NCI-H2227 treated with DMSO at 0.1 percent for 48 hours (cell line): Measurements from ENCODE around the gene FKBP9.
A peak's percentile ranks its signal among the peaks of the same experiment; 100 is the strongest.
"Not testable (repeated sequence)": the region's sequence is repeated elsewhere in the genome, so short reads cannot be mapped to it uniquely, and the experiment has no call there.

Experiments
- DNase-seq: peaks from one replicate; lab custom pipeline; 2025; lab: John Stamatoyannopoulos, UW

FKBP9 gene

GRCh38 chr7:32952876-32953275 lies 4.4 kb upstream of the FKBP9 start:
- no peak for DNase-seq

- DNase-seq, result no peak
These were observed 1.1 kb downstream of the FKBP9 start for GRCh38 chr7:32958046-32959025.

- not testable (repeated sequence) for DNase-seq
These were observed 6.7 kb downstream of the FKBP9 start for GRCh38 chr7:32963880-32964301.

DNA sequence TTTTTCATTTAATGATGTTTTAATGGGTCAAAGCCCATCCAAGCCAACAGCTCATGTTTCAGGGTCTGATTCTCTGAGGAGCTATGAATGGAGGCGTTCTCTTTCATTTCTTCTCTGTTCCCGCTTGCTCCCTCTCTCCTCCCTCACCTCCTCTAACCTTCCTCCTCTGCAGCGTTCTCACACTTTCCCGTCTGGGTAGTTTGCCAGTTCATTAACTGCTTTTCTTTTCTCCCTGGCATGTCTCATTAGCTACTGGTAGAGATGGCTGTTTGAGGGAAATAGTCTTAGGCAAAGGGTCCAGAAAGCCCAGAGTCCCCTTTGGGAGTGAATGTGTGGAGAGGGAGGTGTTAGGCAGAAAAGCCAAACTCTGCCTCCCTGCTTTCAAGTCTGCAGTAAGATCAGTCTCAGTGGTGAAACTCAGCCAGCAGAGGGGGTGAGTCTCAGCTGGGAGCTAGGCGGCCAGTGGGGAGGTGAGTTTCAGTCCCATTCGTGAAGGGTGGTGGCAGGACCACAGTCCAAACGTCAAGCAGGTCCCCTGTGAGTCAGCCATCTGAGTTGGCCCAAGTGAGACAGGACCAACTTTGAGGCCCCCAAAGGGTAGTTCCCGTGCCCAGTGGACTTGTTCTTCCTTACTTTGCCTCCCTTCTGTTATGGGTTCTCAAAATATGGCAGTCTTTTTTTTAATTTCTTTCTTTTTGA lies 7.4 kb downstream of the FKBP9 start:
- DNase-seq, result not testable (repeated sequence)

GRCh38 chr7:32966489-32967267 lies 9.4 kb downstream of the FKBP9 start:
- DNase-seq, result not testable (repeated sequence)

- not testable (repeated sequence) for DNase-seq
These were observed 10.0 kb downstream of the FKBP9 start for GRCh38 chr7:32967268-32967582.

DNA sequence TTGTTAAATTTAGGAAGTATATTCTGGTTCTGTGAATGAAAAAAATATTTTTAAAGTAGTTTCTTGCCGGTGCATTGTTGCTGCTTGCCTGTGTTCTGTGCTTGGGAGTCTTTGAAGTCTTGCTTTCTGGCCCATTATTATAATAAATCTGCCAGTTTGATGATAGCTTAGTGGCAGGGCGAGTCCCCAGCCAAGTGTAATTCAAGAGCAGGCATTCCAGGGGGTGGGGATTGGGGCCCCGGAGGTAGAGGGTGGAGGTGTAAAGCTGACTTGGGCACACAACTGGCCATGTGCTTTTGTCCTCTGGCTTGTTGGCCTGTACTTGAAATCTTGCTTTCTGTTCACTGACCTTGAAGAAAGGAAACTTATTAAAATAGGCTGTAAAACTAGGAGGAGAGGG lies 14.7 kb downstream of the FKBP9 start:
- DNase-seq, result not testable (repeated sequence)

- DNase-seq, result not testable (repeated sequence)
These were observed 19.9 kb downstream of the FKBP9 start for GRCh38 chr7:32977159-32977558.

DNA sequence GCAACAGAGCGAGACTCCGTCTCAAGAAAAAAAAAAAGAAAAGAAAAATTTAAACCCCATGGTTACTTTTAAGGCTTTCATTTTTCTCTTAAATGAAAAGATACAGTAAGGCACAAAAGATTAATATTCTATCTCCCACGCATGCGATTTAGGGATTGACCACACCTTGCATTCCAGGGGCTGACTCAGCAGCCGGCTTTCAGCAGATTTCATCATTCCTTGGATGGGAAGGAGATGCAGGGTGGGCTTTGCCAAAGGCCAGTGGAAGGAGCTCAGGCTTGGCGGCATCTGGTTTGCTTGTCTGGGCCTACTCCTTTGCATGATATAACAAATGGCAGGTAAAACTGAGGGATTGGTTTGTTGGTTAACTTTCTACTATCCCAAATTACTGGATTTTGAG lies 22.0 kb downstream of the FKBP9 start:
- not testable (repeated sequence) for DNase-seq

DNA sequence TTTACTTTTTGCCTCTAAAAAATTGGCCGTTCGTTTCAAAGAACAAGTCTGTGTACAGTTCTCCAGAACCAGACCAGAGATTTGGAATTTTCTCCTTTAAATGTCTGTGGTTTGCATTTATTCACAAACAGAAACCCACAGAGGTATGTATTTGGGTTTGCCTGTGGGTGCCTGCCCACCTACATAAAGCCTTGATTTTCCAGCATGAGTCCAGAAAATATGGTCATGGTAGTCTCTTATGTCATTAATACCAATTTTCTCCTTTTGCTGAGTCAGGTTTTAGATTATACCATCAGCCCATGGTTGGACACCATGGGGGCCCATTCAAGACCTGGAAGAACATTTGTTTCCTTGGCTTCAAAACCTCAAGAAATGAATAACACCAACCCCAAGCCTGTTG lies 22.7 kb downstream of the FKBP9 start:
- not testable (repeated sequence) for DNase-seq

GRCh38 chr7:32988148-32988547 lies 30.9 kb downstream of the FKBP9 start:
- DNase-seq, result not testable (repeated sequence)

- DNase-seq, result not testable (repeated sequence)
These were observed 33.9 kb downstream of the FKBP9 start for GRCh38 chr7:32991068-32991585.

- not testable (repeated sequence) for DNase-seq
These were observed 34.9 kb downstream of the FKBP9 start for GRCh38 chr7:32991975-32992700.

DNA sequence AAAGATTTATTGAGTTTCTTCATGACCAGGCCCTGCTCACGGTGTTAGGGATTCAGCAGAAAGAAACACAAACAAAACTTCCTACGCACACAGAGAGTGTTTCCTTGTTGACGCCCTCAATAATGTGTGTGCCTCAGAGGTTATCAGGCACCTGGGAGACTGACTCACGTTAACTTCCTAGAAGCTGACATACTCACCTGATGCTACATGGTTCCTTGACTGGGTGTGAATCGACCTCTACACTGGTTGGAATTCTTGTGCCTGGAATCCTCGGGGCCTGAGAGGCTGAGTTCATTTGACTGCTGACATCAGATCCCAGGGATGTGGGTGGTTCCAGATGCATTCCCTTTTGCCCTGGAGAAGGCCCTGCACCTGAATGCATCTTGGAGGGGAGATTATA lies 35.5 kb downstream of the FKBP9 start:
- DNase-seq, result not testable (repeated sequence)

- not testable (repeated sequence) for DNase-seq
These were observed 40.7 kb downstream of the FKBP9 start for GRCh38 chr7:32997956-32998355.

DNA sequence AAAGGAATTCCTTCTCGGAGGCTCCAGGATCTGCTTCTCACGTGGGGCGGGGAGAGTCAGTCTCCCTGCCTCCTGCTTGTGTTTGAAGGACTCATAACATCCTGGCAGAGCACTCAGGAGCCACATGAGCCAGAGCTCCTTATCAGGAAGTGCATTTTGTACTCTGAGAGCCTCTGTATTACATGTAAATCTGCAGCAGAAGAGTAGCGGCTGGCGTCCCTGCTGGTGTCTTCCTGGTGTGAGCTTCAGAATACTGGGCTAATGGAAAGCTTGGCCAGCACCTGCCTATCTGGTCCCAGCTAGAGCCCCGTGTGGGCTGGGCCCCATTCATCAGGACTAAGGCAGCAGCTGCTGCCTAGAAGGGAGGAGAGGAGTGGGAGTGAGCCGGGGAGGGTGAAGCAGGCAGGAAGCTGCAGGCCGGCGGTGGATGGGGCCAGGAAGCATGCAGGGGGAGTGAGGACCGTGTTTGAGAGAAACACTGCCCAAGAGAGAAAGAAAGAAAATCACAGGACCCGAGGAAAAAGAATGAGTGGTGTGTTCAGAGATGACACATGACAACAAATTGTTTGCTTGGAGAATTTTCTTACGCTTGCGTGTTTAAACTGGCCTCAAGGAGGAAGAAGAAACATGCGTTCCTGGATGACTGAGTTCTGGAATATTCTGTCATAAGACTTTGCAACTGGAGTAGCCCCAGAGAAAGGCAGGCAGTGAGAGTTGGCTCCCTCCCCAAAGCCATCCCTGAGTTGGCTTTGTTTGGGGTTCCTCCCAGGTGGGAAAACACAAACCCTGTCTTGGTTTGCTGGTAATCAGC lies 41.3 kb downstream of the FKBP9 start:
- peak; percentile 37 for DNase-seq

DNA sequence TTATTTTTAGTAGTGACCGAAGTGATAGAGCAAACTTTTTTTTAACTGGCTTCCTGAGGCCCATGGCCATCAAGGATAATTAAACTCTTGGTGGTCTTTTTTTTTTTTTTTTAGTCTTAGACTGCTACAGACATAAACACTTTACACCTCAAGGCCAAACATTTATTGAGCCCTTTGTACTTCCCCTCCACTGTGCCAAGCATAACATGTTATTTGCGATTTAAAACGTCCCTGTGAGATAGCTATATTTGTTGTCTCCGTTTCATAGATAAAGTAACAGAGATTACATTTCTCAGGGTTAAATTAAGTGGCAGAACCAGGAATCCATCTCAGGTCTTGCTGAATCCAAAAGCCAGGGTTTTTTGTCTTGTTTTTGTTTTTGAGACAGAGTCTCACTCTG lies 42.1 kb downstream of the FKBP9 start:
- DNase-seq, result not testable (repeated sequence)

DNA sequence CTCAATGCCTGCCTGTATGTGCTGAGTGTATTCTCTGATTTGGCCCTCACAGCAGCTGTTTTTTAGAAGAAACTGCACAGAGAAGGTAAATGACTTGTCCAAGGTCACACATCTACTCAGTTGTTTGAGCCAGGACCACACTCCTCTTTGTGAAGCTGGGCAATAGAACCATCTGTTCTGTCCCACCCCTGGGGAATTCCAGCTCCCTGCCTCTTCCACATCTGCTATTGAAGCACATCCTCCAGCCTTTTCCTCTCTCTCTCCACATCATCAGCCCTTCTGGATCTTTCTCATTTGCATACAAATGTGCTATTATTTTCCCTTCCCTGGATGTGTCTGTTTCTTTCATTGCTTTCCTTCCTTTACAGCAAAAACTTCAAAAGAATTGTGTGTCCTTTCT lies 45.9 kb downstream of the FKBP9 start:
- DNase-seq, result not testable (repeated sequence)

DNA sequence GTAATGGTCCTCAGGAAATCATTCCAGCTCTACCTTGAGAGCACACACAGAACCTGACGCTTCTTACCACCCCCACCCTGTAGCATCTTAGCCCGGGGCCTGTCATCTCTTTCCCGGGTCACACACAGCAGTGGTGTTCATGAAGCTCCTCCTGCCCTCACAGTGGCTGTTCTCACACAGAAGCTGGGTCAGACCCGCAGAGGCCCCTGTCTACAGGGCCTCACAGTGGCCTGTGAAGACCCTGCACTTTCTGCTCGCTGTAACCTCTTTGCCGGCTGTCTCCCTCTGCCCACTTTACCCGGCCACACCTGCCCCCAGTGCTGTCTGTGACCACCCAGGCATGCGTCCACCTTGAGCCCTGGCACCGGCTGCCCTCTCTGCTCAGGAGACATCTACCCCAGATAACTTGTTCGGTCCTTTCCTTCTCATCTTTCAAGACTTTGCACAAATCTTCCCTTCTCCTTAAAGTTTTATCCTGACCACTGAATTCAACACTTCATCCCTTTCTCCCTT lies 46.9 kb downstream of the FKBP9 start:
- DNase-seq, result not testable (repeated sequence)

DNA sequence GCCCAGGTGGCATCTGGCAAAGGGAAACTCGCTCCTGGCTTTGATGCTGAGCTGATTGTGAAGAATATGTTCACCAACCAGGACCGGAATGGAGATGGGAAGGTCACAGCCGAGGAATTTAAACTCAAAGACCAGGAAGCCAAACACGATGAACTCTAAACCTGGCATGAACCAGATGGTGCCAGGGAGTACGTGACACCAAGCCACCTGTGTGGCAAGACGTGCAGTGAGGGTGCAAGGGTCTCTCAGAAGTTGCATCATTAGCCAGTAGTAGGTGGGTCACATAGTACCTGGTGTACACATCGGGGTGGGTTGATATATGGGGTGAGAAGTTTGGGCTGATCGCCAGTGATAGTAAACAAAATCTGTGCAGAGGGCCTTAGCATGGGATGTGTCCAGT lies 48.0 kb downstream of the FKBP9 start:
- not testable (repeated sequence) for DNase-seq
